ENCODE results near the gene ASIC3. TPM values are rescaled to one million over a fixed set of nuclear protein-coding genes. Genes with fewer than 3 reads are reported as not detected.

Gene ASIC3
- polyA plus RNA-seq, 2 of the 4 experiments (the other 2 are of a cell fraction) = 4.1 to 9.8 TPM

GRCh38 chr7:151008143-151008510, 40.2 kb upstream of the ASIC3 start:
- DNase-seq (ENCODE audit: low read depth in 1 of 2, low spot score in 1 of 2) (no peak), ATAC-seq (no peak), FAIRE-seq (no peak)
- ChIA-PET CTCF (interaction anchor here (0.7 to 11.2 kb wide), 12 partner anchors 11 to 110 kb away, joined by 3 to 110 read pairs (median 6); partner anchors contain the start of gene ATG9B), POLR2A (no interaction called here)
- Histone ChIP-seq H3K4me1 (peaks cover 28% of the 10 kb centered on the region; the same call in 1 of the 3 replicates), H3K27ac (no peak overlapping the region), H3K9me3 (no peaks in the 10 kb centered on the region), H3K4me3 (no peak overlapping the region), H3K4me2 (no peak overlapping the region)
- TF ChIP-seq EHF (CRISPR knock-in tag; IDR thresholded peaks at IDR 0.05) (no peak), JUN (IDR thresholded peaks at IDR 0.05) (no peak), PBX3 (IDR thresholded peaks at IDR 0.05) (no peak)
- WGBS (ENCODE audit: missing lambda C conversion rate) = 69% methylated on average over 11 of the region's 11 CpGs

GRCh38 chr7:151008511-151009323, 39.6 kb upstream of the ASIC3 start:
- TF ChIP-seq CTCF (IDR thresholded peaks at IDR 0.05) (peak; percentile 41; the same call in 2 of the 3 replicates), POLR2A (IDR thresholded peaks at IDR 0.05; ENCODE audit: low read length) (no peak)
- Histone ChIP-seq H3K9me3 (no peaks in the 10 kb centered on the region), H3K4me3 (no peak overlapping the region), H3K27ac (no peak overlapping the region), H3K4me2 (no peak overlapping the region), H3K4me1 (peaks cover 23% of the 10 kb centered on the region; the same call in 1 of the 3 replicates)
- no peak for FAIRE-seq
- 86% methylated on average over 18 of the region's 40 CpGs for WGBS (ENCODE audit: missing lambda C conversion rate)
- peak; percentile 41 to 50 for DNase-seq (ENCODE audit: low read depth in 1 of 2, low spot score in 1 of 2)
- ChIA-PET CTCF (interaction anchor here (0.7 to 11.2 kb wide), 13 partner anchors 12 to 110 kb away, joined by 3 to 110 read pairs (median 7); partner anchors contain the start of genes ABCB8 and ATG9B), POLR2A (no interaction called here)
- peak in 1 of 2 experiments; percentile 74; a peak in 3 of 6 replicates for ATAC-seq

- 92% methylated on average over 4 of the region's 22 CpGs for WGBS (ENCODE audit: missing lambda C conversion rate)
These were observed 38.8 kb upstream of the ASIC3 start for GRCh38 chr7:151009327-151010036.

GRCh38 chr7:151010037-151010306, 38.4 kb upstream of the ASIC3 start:
- Histone ChIP-seq H3K4me3 (no peak overlapping the region), H3K4me2 (peak overlapping the region; percentile 18; the same call in 2 of the 3 replicates), H3K9me3 (no peaks in the 10 kb centered on the region), H3K27ac (peak overlapping the region in 1 of 2 experiments; percentile 15; a peak in 3 of 6 replicates), H3K4me1 (peaks cover 23% of the 10 kb centered on the region; the same call in 1 of the 3 replicates)
- ATAC-seq = no peak
- DNase-seq (ENCODE audit: low read depth in 1 of 2, low spot score in 1 of 2) = no peak
- ChIA-PET POLR2A (no interaction called here), CTCF (interaction anchor here (0.7 to 11.2 kb wide), 12 partner anchors 10 to 114 kb away, joined by 3 to 110 read pairs (median 6); partner anchors contain the start of genes ABCB8 and ATG9B)
- WGBS (ENCODE audit: missing lambda C conversion rate) = no CpG with 5 or more reads among the region's 7 CpGs
- FAIRE-seq = no peak
- TF ChIP-seq JUN (IDR thresholded peaks at IDR 0.05) (no peak), HES2 (IDR thresholded peaks at IDR 0.05) (no peak), REST (IDR thresholded peaks at IDR 0.05) (no peak), RARB (CRISPR knock-in tag; IDR thresholded peaks at IDR 0.05) (no peak), POLR2A (IDR thresholded peaks at IDR 0.05; ENCODE audit: low read length) (no peak), EHMT2 (IDR thresholded peaks at IDR 0.05; ENCODE audit: low read depth) (no peak), PBX3 (IDR thresholded peaks at IDR 0.05) (no peak), KDM1A (IDR thresholded peaks at IDR 0.05; ENCODE audit: low read depth) (no peak), POLR2AphosphoS2 (conservative IDR thresholded peaks at IDR 0.05; ENCODE audit: low read length) (no peak), MAZ (IDR thresholded peaks at IDR 0.05; ENCODE audit: borderline replicate concordance, low read depth, low read length) (no peak), CBX2 (IDR thresholded peaks at IDR 0.05; ENCODE audit: borderline replicate concordance, low read depth) (no peak), SMC3 (IDR thresholded peaks at IDR 0.05) (no peak)

More at GRCh38 chr7:151009327-151010036, 38.8 kb upstream of the ASIC3 start:
- no peak for FAIRE-seq
- no peak for TF ChIP-seq NR3C1 (IDR thresholded peaks at IDR 0.05)
- TF ChIP-seq BHLHE40 (IDR thresholded peaks at IDR 0.05; ENCODE audit: low read depth, low read length) = no peak
- TF ChIP-seq EHF (CRISPR knock-in tag; IDR thresholded peaks at IDR 0.05) = no peak
- no peak for TF ChIP-seq FOSL2 (IDR thresholded peaks at IDR 0.05)
- TF ChIP-seq FOSL2 (CRISPR knock-in tag; IDR thresholded peaks at IDR 0.05) = no peak
- no peak for TF ChIP-seq MAX (IDR thresholded peaks at IDR 0.05)
- TF ChIP-seq RAD21 (conservative IDR thresholded peaks at IDR 0.05 in 1 of 2, IDR thresholded peaks at IDR 0.05 in 1 of 2) = no peak
- TF ChIP-seq JUNB (IDR thresholded peaks at IDR 0.05) = no peak
- no peak for DNase-seq (ENCODE audit: low read depth in 1 of 2, low spot score in 1 of 2)
- Histone ChIP-seq H3K9me3 (no peaks in the 10 kb centered on the region), H3K27ac (peak overlapping the region in 1 of 2 experiments; percentile 15; a peak in 3 of 6 replicates), H3K4me3 (no peak overlapping the region), H3K4me1 (peaks cover 23% of the 10 kb centered on the region; the same call in 1 of the 3 replicates), H3K4me2 (no peak overlapping the region)
- ChIA-PET POLR2A (no interaction called here), CTCF (interaction anchor here (0.7 to 11.2 kb wide), 14 partner anchors 11 to 111 kb away, joined by 3 to 110 read pairs (median 6); partner anchors contain the start of genes ABCB8 and ATG9B)
- ATAC-seq = peak in 1 of 2 experiments; percentile 3; a peak in 1 of 6 replicates

Data from A549 (cell line).